Mucosa of descending colon (tissue), 3 donors: ENCODE results near the gene PGAM1. TPM values are rescaled to one million over a fixed set of nuclear protein-coding genes. Genes with fewer than 3 reads are reported as not detected.
"Not testable (repeated sequence)": the region's sequence is repeated elsewhere in the genome, so short reads cannot be mapped to it uniquely, and the experiment has no call there.

Source experiments
- ATAC-seq: fragments of 200-7000 bp; cut with Tn5 transposase; one replicate; pipeline ENCODE4 v1.9.1; 2020; ENCODE audit warnings: mild to moderate bottlenecking, moderate library complexity
- DNase-seq, 3 donors: peaks; one replicate each; pipeline ENCODE4 v3.0.0-alpha.2; 2020
- H3K36me3 ChIP-seq: fragments of 200-600 bp; one replicate; pipeline ENCODE4 v1.8.0; 2021; ENCODE audit warnings: low read depth, mild to moderate bottlenecking
- H3K4me1 ChIP-seq: fragments of 200-600 bp; one replicate; pipeline ENCODE4 v1.8.0; 2021; ENCODE audit warnings: low read depth, mild to moderate bottlenecking
- H3K4me3 ChIP-seq: fragments of 200-600 bp; one replicate; pipeline ENCODE4 v1.8.0; 2021; ENCODE audit warnings: mild to moderate bottlenecking
- H3K9me3 ChIP-seq: fragments of 200-600 bp; one replicate; pipeline ENCODE4 v1.8.0; 2021; ENCODE audit warnings: mild to moderate bottlenecking
- CTCF ChIP-seq: fragments of 200-600 bp; IDR thresholded peaks from one replicate; pipeline ENCODE4 v1.8.0; 2022; ENCODE audit warnings: antibody characterized with exemption, mild to moderate bottlenecking
- intact Hi-C, 2 donors: fragments of 100-400 bp; cut with DNase I in 1 of 2; cut with micrococcal nuclease in 1 of 2; formaldehyde crosslinking; loops; one replicate each; pipeline versions ENCODE4 v1.11.0 to v1.11.1; 2022; cut with DNase I, micrococcal nuclease
- total RNA-seq, 3 donors: library from RNA; stranded (reverse); fragmentation: NEBNext Ultra II Directional in 2 of 3; extraction: Animal tissue kit (Norgen Biotek cat#: 25700) in 2 of 3; gene quantifications; one replicate each; pipeline versions ENCODE4 v1.2.1 to v1.2.4, GENCODE V29; 2021 to 2023
- donor health status: DM: no; HTN: no; CAD: no; lungs with moderate emphysema.
- donor health status: DM: no; HTN: no; CAD: no.
- donor health status: DM: no; HTN: yes; CAD: no.

The PGAM1 gene
- total RNA-seq, 3 donors from 2014 or later: 173 to 244 (median 186) TPM

DNA sequence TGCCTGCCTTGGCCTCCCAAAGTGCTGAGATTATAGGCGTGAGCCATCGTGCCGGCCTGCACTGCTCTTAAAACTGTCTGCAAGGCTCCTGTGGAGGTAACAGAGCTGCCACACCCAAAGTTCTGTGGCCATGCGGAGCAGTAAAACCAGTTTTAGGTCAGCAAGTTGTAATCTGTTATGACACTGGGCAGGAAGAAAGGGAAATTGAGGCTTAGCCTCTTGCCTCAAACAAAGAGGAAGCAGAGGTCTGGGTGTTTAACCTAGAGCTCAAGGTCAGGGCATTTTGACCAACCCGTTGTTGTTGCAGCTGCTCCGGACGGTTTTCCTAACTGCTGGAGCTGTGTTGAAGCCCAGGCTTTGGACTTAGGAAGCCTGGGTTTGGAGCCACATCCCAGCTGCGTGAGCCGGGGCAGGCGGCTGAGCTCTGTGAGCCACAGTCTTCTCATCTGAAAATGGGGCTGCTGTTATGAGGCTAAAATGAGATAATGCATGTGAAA is 17.4 kb upstream of the PGAM1 start:
- ATAC-seq (peak; percentile 65), DNase-seq (peak in 2 of 3 donors; percentile 63 to 66)
- Histone ChIP-seq H3K36me3 (no peaks in the 10 kb centered on the region), H3K4me3 (no peak overlapping the region), H3K4me1 (peaks cover 18% of the 10 kb centered on the region), H3K9me3 (no peaks in the 10 kb centered on the region)
- intact Hi-C loops: no loop called here
- no peak for TF ChIP-seq CTCF

- intact Hi-C loops: no loop called here
- TF ChIP-seq CTCF: no peak
- DNase-seq (no peak), ATAC-seq (no peak)
- Histone ChIP-seq H3K4me1 (peaks cover 18% of the 10 kb centered on the region), H3K9me3 (no peaks in the 10 kb centered on the region), H3K36me3 (no peaks in the 10 kb centered on the region), H3K4me3 (no peak overlapping the region)
Observed at GRCh38 chr10:97411406-97411805, 14.6 kb upstream of the PGAM1 start.

- Histone ChIP-seq H3K36me3 (no peaks in the 10 kb centered on the region), H3K4me3 (no peak overlapping the region), H3K9me3 (no peaks in the 10 kb centered on the region), H3K4me1 (peaks cover 7% of the 10 kb centered on the region)
- intact Hi-C loops: no loop called here
- DNase-seq (no peak), ATAC-seq (peak; percentile 11)
- TF ChIP-seq CTCF: no peak
Observed at GRCh38 chr10:97412891-97413304, 13.1 kb upstream of the PGAM1 start.

DNA sequence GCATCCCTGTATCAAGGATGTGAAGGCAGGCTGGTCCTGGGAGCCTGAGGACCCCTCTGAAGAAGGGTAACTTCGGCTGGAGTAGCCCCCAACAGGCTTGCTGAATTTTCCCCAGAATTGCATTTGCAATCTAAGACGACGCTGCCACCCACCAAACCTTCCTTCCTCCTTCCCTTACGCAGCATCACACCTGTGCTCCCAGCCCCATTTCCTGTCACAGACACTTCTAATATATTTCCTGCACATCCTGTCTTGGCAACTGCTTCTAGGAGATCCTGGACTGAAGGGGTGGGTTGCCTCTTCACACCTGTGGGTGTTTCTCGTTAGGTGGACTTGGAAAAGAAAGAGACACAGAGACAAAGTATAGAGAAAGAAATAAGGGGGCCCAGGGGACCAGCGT is 9.4 kb upstream of the PGAM1 start:
- H3K4me1 ChIP-seq: peaks cover 3% of the 10 kb centered on the region
- H3K36me3 ChIP-seq: no peaks in the 10 kb centered on the region
- H3K4me3 ChIP-seq: no peak overlapping the region
- no peaks in the 10 kb centered on the region for H3K9me3 ChIP-seq
- no peak for TF ChIP-seq CTCF
- no peak for ATAC-seq
- no peak for DNase-seq
- intact Hi-C loops: no loop called here

GRCh38 chr10:97423757-97424098 is 2.3 kb upstream of the PGAM1 start:
- H3K36me3 ChIP-seq, DNase-seq, intact Hi-C loops, H3K9me3 ChIP-seq, ATAC-seq, H3K4me3 ChIP-seq: not testable (repeated sequence)
- H3K4me1 ChIP-seq: peaks cover 24% of the 10 kb centered on the region

DNA sequence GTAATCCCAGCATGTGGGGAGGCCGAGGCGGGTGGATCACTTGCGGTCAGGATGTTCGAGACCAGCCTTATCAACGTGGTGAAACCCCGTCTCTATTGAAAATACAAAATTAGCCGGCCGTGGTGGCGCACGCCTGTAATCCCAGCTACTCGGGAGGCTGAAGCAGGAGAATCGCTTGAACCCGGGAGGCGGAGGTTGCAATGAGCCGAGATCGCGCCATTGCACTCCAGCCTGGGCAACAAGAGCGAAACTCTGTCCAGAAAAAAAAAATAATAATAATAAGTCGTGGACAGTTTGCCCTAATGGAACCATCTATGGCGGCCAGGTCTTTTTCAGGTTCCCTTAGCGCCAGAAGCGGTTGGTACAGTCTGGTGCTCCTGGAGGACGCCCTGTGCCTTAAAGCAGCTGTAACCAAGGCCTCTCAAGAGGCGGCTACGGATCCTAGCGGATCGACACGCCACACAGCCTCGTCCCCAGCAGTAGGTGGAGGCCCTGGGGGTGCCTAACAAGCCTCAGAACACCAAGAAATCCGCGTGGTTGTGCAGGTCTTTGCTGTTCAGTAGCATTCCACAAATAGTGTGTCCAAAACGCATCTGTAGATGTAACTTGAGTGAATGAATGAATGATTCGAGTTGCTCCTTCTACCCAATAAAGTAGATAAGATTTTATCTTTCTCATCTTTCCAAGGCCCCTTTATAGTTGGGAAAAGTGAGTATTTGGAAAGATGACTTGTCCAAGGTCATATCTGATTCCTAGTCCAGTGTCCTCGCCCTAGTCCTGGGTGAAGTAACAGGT is 982 bp downstream of the PGAM1 start:
- Histone ChIP-seq H3K4me1 (peaks cover 25% of the 10 kb centered on the region), H3K4me3 (peak overlapping the region; percentile 83), H3K9me3 (no peaks in the 10 kb centered on the region), H3K36me3 (no peaks in the 10 kb centered on the region)
- ATAC-seq: peak; percentile 3
- intact Hi-C loops: no loop called here
- no peak for TF ChIP-seq CTCF
- peak in 2 of 3 donors; percentile 27 to 60 for DNase-seq
